GM23338 (cell line): ENCODE data around the gene SLC17A1. TPM values are rescaled to one million over a fixed set of nuclear protein-coding genes. Genes with fewer than 3 reads are reported as not detected.
A peak's percentile ranks its signal among the peaks of the same experiment; 100 is the strongest.

Experiments
- ATAC-seq: fragments of 200-7000 bp; cut with Tn5 transposase; 3 replicates; pipeline ENCODE4 v1.9.1; 2020
- DNase-seq: peaks from one replicate; pipeline ENCODE4 v3.0.0-alpha.2; 2015; ENCODE audit warnings: low spot score
- H2AFZ ChIP-seq: fragments of 200-600 bp; sonication (generic); 2 replicates; pipeline ENCODE4 v1.8.0; 2016; ENCODE audit warnings: antibody characterized with exemption, mild to moderate bottlenecking, moderate library complexity
- H3F3A ChIP-seq: fragments of 200-600 bp; sonication (generic); replicated peaks from 2 replicates; pipeline ENCODE4 v1.8.0; 2017; ENCODE audit warnings: antibody characterized with exemption, mixed run types, low read depth
- H3K27ac ChIP-seq: fragments of 200-600 bp; sonication (generic); 2 replicates; pipeline ENCODE4 v1.6.1; 2016; ENCODE audit warnings: low read depth
- H3K27me3 ChIP-seq: fragments of 200-600 bp; sonication (generic); 2 replicates; pipeline ENCODE4 v1.8.0; 2016; ENCODE audit warnings: mild to moderate bottlenecking, mixed run types, moderate library complexity; ENCODE audit not compliant: insufficient read depth
- H3K36me3 ChIP-seq: fragments of 200-600 bp; sonication (generic); 2 replicates; pipeline ENCODE4 v1.8.0; 2016; ENCODE audit warnings: mild to moderate bottlenecking; ENCODE audit not compliant: insufficient read depth
- H3K4me1 ChIP-seq: fragments of 200-600 bp; sonication (generic); 2 replicates; pipeline ENCODE4 v1.8.0; 2016; ENCODE audit warnings: mild to moderate bottlenecking, moderate library complexity; ENCODE audit not compliant: insufficient read depth
- H3K4me2 ChIP-seq: fragments of 200-600 bp; sonication (generic); 2 replicates; pipeline ENCODE4 v1.7.1; 2017; ENCODE audit warnings: mixed run types
- H3K4me3 ChIP-seq: fragments of 200-600 bp; sonication (generic); 2 replicates; pipeline ENCODE4 v1.6.1; 2016; ENCODE audit warnings: mixed run types
- H3K79me2 ChIP-seq: fragments of 200-600 bp; sonication (generic); replicated peaks from 2 replicates; pipeline ENCODE4 v1.8.0; 2017; ENCODE audit warnings: mild to moderate bottlenecking; ENCODE audit not compliant: insufficient read depth
- H3K9me2 ChIP-seq: fragments of 200-600 bp; sonication (generic); 2 replicates; pipeline ENCODE4 v1.8.0; 2017; ENCODE audit not compliant: insufficient read depth
- H4K20me1 ChIP-seq: fragments of 200-600 bp; sonication (generic); replicated peaks from 2 replicates; pipeline ENCODE4 v1.8.0; 2017; ENCODE audit warnings: mild to moderate bottlenecking; ENCODE audit not compliant: insufficient read depth
- H3K27ac Mint-ChIP-seq: 2 replicates; pipeline ENCODE4 v1.8.0; 2020; ENCODE audit warnings: inconsistent platforms, mild to moderate bottlenecking, moderate library complexity, mixed read lengths
- H3K27me3 Mint-ChIP-seq: 3 replicates; pipeline ENCODE4 v1.8.0; 2022; ENCODE audit warnings: low read depth, mild to moderate bottlenecking, moderate library complexity, mixed read lengths, inconsistent platforms; ENCODE audit not compliant: insufficient read depth, poor library complexity
- H3K36me3 Mint-ChIP-seq: 3 replicates; pipeline ENCODE4 v1.8.0; 2021; ENCODE audit warnings: low read depth, mild to moderate bottlenecking, inconsistent platforms, moderate library complexity, mixed read lengths
- H3K4me1 Mint-ChIP-seq: 3 replicates; pipeline ENCODE4 v1.8.0; 2020; ENCODE audit warnings: mild to moderate bottlenecking, inconsistent platforms, mixed read lengths
- H3K4me3 Mint-ChIP-seq: 3 replicates; pipeline ENCODE4 v1.8.0; 2021; ENCODE audit warnings: moderate library complexity, mild to moderate bottlenecking, inconsistent platforms, mixed read lengths
- H3K9me3 Mint-ChIP-seq: 3 replicates; pipeline ENCODE4 v1.8.0; 2020; ENCODE audit warnings: moderate library complexity, mild to moderate bottlenecking, inconsistent platforms, mixed read lengths
- CREB1 ChIP-seq: fragments of 250-450 bp; sonication (Bioruptor Pico); IDR thresholded peaks from 2 replicates; pipeline ENCODE4 v1.5.0; 2020; ENCODE audit warnings: low read depth, mild to moderate bottlenecking, moderate library complexity
- EZH2 ChIP-seq: fragments of 200-600 bp; sonication (generic); IDR thresholded peaks from one replicate; pipeline ENCODE4 v1.8.0; 2017; ENCODE audit warnings: antibody characterized with exemption, mild to moderate bottlenecking, low read depth; ENCODE audit not compliant: unreplicated experiment
- EZH2phosphoT487 ChIP-seq: fragments of 200-600 bp; sonication (generic); IDR thresholded peaks from one replicate; pipeline ENCODE4 v1.8.1; 2018; ENCODE audit warnings: antibody characterized with exemption; ENCODE audit not compliant: unreplicated experiment
- JUNB ChIP-seq: IDR thresholded peaks from one replicate; pipeline ENCODE4 v1.6.1; 2016; ENCODE audit warnings: antibody characterized with exemption; ENCODE audit not compliant: unreplicated experiment
- NANOG ChIP-seq: IDR thresholded peaks from 2 replicates; pipeline ENCODE4 v1.6.1; 2016; ENCODE audit warnings: antibody characterized with exemption, borderline replicate concordance
- POLR2AphosphoS5 ChIP-seq: IDR thresholded peaks from 2 replicates; pipeline ENCODE4 v1.6.1; 2016; ENCODE audit warnings: antibody characterized with exemption, low read depth
- STAT1 ChIP-seq: IDR thresholded peaks from one replicate; pipeline ENCODE4 v1.6.1; 2016; ENCODE audit warnings: antibody characterized with exemption; ENCODE audit not compliant: unreplicated experiment
- polyA plus RNA-seq: library from polyadenylated mRNA; unstranded; fragments of >200 nt; fragmentation: Nextera tagmentation; extraction: Ambion mirVana; gene quantifications from 2 replicates; pipeline ENCODE4 v1.2.1, GENCODE V29; 2016
- total RNA-seq: library from RNA; depleted of rRNA; stranded (reverse); fragments of >200 nt; shearing (Covaris generic); gene quantifications from 2 replicates; pipeline ENCODE4 v1.2.3, GENCODE V29; 2014
- TF ChIP-seq, protein P1 (sequence below): IDR thresholded peaks from one replicate; pipeline ENCODE4 v1.6.1; 2018; ENCODE audit warnings: antibody characterized with exemption; ENCODE audit not compliant: unreplicated experiment
- TF ChIP-seq, protein P2 (sequence below), 2 experiments: fragments of 200-600 bp in 1 of 2; sonication (generic) in 1 of 2; conservative IDR thresholded peaks; 2 replicates each; pipeline versions ENCODE4 v1.5.1 to v1.6.1; 2016 to 2017; ENCODE audit warnings: antibody characterized with exemption in 2 of 2, low read depth in 2 of 2, mild to moderate bottlenecking in 2 of 2, moderate library complexity in 1 of 2
- TF ChIP-seq, protein P3 (sequence below): IDR thresholded peaks from 2 replicates; pipeline ENCODE4 v1.6.1; 2016; ENCODE audit warnings: antibody characterized with exemption

SLC17A1 gene
- total and polyA plus RNA-seq, 2 experiments from 2014 or later, result not detected

DNA sequence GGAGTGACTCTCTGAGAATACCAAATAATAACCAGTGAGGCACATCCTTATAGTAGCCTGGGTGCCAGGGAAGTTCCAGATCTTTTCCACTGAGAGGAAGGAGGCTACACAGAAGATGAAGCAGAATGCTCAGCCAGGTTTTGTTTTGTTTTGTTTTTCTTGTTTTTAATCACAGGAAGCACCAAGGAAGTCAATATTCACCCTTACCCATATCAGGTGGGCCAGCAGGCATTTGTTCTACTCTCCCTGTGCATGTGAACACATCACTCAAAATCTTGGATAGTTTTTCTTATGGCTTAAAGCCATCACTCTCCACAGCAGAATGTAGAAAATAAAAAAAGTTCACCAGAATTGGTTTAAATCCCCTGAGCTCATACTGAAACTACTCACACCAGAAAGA, 10.5 kb downstream of the SLC17A1 start:
- H4K20me1 ChIP-seq, result no peaks in the 10 kb centered on the region
- peaks cover 1% of the 10 kb centered on the region for H3K27me3 Mint-ChIP-seq

More for the DNA sequence above, 10.5 kb downstream of the SLC17A1 start:
- Mint-ChIP-seq H3K27ac (peak overlapping the region; percentile 57; the same call in 1 of the 2 replicates), H3K4me1 (peaks cover 2% of the 10 kb centered on the region; the same call in 2 of the 3 replicates), H3K36me3 (no peaks in the 10 kb centered on the region), H3K4me3 (no peak overlapping the region), H3K9me3 (no peaks in the 10 kb centered on the region)
- ATAC-seq, result no peak
- no peaks in the 10 kb centered on the region for H3K9me2 ChIP-seq
- no peak overlapping the region for H3K4me3 ChIP-seq
- no peaks in the 10 kb centered on the region for H3F3A ChIP-seq
- no peak overlapping the region for H3K27ac ChIP-seq
- H3K79me2 ChIP-seq, result no peaks in the 10 kb centered on the region
- no peak for DNase-seq
- no peak overlapping the region for H3K4me2 ChIP-seq
- H3K27me3 ChIP-seq, result no peaks in the 10 kb centered on the region
- H2AFZ ChIP-seq, result no peak overlapping the region
- TF ChIP-seq NANOG (no peak), CREB1 (no peak), EZH2phosphoT487 (no peak), STAT1 (no peak), EZH2 (no peak), JUNB (no peak), POLR2AphosphoS5 (no peak)
- TF ChIP-seq, protein P1, sequence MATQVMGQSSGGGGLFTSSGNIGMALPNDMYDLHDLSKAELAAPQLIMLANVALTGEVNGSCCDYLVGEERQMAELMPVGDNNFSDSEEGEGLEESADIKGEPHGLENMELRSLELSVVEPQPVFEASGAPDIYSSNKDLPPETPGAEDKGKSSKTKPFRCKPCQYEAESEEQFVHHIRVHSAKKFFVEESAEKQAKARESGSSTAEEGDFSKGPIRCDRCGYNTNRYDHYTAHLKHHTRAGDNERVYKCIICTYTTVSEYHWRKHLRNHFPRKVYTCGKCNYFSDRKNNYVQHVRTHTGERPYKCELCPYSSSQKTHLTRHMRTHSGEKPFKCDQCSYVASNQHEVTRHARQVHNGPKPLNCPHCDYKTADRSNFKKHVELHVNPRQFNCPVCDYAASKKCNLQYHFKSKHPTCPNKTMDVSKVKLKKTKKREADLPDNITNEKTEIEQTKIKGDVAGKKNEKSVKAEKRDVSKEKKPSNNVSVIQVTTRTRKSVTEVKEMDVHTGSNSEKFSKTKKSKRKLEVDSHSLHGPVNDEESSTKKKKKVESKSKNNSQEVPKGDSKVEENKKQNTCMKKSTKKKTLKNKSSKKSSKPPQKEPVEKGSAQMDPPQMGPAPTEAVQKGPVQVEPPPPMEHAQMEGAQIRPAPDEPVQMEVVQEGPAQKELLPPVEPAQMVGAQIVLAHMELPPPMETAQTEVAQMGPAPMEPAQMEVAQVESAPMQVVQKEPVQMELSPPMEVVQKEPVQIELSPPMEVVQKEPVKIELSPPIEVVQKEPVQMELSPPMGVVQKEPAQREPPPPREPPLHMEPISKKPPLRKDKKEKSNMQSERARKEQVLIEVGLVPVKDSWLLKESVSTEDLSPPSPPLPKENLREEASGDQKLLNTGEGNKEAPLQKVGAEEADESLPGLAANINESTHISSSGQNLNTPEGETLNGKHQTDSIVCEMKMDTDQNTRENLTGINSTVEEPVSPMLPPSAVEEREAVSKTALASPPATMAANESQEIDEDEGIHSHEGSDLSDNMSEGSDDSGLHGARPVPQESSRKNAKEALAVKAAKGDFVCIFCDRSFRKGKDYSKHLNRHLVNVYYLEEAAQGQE, result no peak
- TF ChIP-seq, protein P2, sequence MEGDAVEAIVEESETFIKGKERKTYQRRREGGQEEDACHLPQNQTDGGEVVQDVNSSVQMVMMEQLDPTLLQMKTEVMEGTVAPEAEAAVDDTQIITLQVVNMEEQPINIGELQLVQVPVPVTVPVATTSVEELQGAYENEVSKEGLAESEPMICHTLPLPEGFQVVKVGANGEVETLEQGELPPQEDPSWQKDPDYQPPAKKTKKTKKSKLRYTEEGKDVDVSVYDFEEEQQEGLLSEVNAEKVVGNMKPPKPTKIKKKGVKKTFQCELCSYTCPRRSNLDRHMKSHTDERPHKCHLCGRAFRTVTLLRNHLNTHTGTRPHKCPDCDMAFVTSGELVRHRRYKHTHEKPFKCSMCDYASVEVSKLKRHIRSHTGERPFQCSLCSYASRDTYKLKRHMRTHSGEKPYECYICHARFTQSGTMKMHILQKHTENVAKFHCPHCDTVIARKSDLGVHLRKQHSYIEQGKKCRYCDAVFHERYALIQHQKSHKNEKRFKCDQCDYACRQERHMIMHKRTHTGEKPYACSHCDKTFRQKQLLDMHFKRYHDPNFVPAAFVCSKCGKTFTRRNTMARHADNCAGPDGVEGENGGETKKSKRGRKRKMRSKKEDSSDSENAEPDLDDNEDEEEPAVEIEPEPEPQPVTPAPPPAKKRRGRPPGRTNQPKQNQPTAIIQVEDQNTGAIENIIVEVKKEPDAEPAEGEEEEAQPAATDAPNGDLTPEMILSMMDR (conservative IDR thresholded peaks at IDR 0.05; ENCODE audit: low read depth in 2 of 2), result no peak
- TF ChIP-seq, protein P3, sequence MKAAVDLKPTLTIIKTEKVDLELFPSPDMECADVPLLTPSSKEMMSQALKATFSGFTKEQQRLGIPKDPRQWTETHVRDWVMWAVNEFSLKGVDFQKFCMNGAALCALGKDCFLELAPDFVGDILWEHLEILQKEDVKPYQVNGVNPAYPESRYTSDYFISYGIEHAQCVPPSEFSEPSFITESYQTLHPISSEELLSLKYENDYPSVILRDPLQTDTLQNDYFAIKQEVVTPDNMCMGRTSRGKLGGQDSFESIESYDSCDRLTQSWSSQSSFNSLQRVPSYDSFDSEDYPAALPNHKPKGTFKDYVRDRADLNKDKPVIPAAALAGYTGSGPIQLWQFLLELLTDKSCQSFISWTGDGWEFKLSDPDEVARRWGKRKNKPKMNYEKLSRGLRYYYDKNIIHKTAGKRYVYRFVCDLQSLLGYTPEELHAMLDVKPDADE, result no peak
- H3K36me3 ChIP-seq, result no peaks in the 10 kb centered on the region
- no peaks in the 10 kb centered on the region for H3K4me1 ChIP-seq
